NOMO-1 treated with DMSO at 0.1 percent for 48 hours (cell line): ENCODE data around the gene SOX8.

Source experiments
- DNase-seq: peaks from one replicate; lab custom pipeline; 2025; ENCODE audit not compliant: unreplicated experiment; lab: John Stamatoyannopoulos, UW

Gene SOX8

DNA sequence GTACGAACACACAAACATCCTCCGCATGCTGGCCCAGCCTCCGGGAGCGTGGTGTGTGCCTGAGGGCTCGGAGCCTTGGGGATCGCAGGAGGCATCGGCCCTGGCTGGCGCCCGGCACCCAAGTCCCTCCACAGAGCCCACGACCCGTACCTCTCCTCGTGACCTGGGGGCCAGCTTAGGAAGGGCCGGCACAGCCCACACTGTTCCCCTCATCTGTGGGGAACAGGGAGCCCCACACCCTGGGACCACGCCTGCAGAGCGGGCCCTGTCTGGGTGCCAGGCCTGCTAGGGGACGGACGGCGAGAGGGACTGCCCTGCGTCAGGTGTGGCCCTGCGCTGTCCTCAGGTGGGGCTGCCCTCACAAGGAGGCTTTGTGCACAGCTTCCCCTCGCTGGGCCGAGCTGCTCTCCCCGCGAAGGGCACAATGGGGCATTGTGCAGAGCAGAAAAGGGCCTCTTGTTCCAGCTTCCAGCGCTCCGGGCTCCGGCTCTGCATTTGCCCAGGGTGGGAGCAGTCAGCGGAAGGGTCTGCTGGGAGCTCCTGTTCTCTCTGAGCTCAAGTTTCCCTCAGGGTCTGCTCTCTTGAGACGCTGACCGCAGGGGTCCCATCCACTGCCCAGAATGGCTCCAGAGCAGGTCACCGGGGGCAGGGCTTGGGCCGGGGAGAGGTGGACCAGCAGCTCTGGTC is 9.1 kb upstream of the SOX8 start:
- no peak for DNase-seq

DNA sequence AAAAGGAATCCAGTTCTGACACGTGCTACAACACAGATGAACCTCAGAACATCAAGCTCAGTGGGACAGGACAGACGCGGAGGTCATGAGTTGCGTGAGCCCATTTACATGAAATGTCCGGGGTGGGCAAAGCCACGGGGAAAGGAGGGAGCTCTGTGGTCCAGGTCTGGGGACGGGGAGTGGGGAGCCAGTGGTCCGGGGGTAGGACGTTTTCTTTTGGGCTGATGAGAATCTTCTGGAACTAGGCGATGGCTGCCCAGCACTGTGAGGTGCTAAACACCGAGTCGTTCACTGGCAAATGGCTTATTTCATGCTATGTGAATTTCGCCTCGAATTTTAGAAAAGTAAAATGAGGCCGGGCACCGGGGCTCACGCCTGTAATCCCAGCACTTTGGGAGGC is 8.2 kb upstream of the SOX8 start:
- DNase-seq: no peak

DNA sequence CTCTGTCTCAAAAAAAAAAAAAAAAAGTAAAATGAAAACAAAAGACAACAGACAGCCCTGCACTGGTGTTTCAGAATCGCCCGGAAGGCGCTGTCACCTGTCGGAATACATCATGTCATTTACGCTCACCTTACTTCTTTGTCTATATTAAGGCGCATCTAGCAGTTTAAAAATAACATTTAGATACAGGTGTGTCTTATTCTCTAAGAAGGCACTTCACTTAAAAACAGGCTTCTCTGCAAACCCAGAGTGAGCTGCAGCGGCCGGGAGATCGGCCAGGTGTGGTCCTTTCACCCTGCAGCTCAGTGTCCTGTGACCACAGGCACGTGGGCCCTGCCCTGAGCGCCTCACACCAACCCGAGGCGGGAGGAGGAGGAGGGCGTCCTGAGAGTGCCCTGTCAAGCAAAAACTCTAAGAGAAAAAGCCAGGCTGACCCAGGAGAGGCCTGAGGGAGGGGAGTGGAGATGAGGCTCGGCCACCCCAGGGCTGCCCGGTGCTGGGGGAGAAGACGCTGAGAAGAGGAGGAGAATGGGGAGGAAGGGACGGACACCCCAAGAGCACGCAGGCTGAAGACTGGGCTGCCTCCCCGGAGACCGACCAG is 7.5 kb upstream of the SOX8 start:
- DNase-seq: no peak

DNA sequence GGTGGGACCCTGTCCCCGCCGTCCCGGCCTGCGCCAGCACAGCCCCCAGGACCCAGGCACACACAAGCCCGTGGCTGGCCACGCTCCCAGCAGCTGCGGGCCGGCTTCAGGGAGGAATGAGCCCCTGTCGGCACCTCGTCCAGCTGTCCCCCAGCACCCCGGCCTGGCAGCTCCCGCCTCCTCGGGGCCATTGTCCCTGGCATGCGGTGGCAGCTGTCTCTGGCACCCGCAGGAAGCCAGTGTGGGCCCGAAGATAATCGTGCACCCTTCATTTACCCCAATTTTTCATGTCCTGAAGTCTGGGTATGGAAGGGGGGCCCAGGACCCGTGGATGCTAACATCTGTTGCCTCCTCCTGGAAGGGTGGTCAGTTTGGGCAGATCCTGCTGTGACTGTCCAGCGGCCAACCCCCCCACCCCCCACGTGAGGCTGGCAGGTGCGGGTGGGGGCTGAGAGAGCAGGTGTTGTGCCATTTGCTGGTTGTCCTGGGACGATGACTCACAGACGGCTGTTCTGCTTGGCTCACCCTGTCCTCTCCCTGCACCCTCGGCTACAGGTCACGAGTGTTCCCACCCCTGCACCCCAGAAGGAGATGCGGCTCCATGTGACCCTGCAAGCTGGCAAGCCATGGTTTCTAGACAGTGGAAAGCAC is 6.8 kb upstream of the SOX8 start:
- no peak for DNase-seq

DNA sequence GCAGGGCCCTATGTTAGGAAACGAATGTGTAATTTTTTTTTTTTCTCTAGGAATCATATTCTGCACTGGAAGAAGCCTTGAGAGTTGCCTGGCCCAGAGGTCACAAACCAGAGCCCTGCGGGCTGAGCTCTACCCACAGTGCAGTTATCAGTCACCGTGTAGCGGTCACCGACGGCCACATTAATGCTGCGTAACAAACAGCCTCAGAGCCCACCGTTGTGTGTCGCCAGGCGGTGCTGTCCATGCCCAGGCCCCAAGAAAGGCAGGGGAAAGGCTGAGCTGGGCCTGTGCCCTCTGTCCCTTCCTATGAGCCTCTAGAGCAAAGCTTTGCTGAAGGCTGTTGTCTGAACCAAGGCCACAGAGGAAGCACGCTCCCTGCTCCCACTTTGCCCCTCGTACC is 6.3 kb upstream of the SOX8 start:
- no peak for DNase-seq

DNA sequence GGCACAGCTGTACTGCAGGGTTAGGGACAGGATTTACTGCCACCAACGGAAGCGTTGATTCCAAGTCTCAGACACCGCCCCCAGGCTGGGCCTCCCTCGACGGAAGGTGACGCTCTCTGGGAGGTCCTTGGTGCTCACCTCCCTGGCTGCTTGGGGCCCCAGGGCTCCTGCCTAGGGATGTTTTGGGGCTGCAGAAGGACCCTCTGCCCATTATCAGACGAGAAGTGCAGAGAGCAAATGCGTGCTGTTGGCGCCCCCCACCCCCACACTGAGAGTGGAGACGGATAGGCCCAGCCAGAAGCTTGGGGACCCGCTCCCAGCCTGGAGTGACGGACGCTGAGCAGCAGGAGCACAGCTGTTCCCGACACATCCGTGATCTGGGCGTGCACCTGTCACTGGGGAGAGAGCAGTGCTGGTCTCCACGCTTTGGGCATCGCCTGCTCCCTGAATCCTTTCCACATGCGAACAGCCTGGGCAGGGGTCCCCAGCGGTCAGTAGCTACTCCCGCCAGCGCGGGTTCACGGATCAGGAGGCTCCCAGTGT is 5.1 kb upstream of the SOX8 start:
- DNase-seq: no peak

DNA sequence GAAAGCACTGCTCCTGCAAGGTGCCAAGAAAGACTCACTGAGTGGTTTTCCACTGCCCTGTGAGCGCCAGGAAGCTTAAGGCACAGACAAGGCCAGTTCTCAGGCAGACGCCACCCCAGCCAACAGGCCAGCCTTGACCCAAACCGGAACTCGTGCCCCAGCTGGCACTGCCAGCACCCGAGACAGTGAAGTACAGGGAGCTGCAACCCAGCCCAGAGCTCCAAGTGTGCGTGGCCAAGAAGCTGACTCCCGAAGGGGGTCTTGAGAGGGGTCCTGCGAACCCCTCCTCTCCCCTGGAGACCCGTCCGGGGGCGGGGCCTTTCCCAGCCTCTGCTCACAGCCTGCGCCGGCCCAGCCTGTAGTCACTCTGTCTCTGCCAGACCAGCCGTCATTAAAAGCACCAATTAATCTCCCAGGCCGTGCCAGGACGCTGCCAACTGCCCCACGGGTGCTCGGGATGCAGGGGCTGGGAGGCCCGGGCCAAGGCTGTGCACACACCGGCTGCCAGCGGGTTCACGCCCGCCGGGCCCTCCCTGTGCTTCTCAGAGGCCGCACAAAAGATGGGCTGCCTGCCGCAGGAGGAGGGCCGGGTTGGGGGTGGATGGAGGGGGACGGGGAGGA is 4.4 kb upstream of the SOX8 start:
- DNase-seq: no peak

DNA sequence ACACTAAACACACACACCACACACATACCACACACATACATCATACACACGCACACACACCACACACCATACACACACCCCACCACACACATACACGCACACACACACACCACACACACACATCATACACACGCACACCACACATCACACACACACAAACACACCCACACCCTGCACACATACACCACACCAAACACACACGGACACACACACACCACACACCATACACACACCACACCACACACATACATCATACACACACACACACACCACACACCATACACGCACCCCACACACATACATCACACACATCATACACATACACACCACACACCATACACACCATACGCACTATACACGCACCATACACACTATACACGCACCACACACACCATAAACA is 3.7 kb upstream of the SOX8 start:
- no peak for DNase-seq

DNA sequence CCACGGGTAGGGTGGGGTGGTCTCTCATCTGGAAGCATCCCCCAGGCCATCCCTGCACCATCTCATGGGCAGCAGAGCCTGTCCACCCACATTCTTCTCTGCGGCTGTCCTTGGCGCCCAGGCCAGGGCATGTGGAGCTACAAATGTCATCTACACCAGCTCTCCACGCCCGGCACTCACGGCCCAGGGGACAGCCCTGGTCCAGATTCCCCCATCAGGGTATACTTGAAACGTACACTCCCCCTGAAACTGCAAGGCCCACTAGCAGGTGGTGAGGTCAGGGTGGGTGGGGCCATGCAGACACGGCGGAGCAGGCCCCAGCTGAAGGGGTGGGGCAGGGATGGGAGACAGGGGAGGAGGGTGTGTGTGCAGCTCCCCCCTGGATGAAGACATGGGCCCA is 3.2 kb upstream of the SOX8 start:
- DNase-seq: no peak

DNA sequence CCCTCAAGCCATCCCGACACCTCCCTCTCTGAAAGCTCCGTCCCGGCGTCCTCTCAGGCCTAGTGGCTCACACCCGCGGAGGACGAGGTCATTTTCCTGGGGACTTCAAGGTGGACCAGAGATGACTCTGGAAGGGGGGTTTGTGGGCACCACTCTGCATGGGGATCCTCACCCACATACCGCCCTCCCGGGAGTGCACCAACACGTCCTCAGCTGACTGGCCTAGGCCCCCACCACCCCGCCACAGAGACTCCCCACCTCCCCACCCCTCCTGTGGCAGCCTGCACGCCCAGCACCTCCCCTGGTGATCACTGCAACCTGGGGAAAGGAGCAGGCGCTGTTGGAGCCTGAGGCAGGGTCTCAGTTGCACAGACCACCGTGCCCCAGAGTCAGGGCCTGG is 2.4 kb upstream of the SOX8 start:
- no peak for DNase-seq

DNA sequence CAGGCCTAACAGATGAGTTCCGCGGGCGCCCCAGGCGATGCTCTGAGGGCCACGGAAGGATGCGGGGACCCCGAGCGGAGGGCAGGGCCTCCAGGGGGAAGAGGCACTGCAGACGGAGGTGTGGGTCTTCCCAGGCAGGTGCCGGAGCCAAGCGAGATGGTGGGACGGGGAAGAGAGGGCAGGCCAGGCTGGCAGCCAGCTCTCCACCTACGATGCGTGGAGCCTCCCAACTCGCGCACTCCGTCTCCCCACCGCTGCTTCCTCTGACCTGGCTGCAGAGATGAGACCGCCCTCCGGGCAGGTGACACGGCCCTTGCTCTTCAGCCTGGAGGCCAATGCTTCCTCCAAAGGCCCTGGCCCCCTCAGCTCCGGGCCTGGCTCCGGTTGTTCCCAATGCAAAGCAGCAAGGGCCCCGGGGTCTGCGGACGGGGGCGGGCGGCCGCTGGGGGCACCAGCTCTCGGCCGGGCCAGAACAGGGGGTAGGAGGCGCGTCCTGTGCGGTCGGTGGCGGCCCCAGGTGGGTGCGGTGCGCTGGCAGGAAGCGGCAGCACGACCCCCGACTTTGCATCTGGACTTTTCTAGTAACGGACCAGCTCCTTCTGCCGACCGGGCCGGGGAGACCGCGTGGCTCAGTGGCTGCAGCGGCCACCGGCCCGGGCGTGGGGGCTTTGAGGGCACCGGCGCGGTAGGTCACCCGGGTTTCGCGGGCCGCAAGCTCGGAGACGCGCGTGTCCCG is 1.5 kb upstream of the SOX8 start:
- no peak for DNase-seq

DNA sequence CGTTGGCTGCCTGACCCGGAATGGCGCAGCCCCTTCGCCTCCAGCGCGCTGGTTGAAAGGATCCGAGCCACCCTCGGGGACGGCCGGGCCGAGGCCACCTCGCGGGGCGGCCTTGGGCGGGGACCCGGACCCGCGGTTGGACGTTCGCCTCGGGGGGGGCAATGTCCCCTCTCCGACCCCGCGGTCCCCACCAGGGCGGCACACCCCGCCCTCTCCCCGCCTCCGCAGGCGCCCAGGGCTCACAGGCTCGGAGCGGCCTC is 1.0 kb upstream of the SOX8 start:
- no peak for DNase-seq

DNA sequence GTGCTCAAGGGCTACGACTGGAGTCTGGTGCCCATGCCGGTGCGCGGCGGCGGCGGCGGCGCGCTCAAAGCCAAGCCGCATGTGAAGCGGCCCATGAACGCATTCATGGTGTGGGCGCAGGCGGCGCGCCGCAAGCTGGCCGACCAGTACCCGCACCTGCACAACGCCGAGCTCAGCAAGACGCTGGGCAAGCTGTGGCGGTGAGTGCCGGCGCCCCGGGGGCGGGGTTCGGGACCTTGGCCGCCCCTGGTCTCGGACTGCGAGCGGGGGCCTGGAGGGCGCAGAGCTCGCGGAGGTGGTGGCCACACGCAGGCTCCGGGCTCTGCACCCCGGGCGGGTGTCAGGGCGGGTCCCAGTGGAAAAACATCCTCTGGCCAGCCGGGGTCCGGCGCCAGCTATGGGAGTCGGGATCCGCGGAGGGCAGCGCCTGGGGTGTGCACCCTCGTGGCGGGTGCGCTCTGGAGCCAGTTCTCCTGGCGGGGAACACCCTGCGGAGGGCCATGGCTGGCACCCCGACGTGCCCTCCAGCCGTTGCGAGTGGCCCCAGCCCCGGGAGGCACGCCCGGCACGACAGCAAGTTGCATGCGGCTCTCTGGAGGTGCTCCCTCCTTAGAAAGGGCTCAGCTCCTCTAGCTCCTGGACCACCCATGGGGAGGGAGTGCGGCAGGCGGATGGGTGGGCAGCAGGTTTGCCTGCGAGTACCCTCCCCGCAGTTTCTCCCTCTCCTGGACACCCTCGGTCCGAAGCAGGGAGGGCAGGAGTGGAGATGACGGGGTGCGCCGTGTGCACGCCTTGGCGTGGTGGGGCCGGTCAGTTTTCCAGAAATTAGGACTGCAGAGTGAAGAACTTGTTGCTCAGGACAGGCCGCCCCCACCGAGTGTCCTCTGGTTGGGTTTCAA is 824 bp downstream of the SOX8 start:
- DNase-seq: no peak

DNA sequence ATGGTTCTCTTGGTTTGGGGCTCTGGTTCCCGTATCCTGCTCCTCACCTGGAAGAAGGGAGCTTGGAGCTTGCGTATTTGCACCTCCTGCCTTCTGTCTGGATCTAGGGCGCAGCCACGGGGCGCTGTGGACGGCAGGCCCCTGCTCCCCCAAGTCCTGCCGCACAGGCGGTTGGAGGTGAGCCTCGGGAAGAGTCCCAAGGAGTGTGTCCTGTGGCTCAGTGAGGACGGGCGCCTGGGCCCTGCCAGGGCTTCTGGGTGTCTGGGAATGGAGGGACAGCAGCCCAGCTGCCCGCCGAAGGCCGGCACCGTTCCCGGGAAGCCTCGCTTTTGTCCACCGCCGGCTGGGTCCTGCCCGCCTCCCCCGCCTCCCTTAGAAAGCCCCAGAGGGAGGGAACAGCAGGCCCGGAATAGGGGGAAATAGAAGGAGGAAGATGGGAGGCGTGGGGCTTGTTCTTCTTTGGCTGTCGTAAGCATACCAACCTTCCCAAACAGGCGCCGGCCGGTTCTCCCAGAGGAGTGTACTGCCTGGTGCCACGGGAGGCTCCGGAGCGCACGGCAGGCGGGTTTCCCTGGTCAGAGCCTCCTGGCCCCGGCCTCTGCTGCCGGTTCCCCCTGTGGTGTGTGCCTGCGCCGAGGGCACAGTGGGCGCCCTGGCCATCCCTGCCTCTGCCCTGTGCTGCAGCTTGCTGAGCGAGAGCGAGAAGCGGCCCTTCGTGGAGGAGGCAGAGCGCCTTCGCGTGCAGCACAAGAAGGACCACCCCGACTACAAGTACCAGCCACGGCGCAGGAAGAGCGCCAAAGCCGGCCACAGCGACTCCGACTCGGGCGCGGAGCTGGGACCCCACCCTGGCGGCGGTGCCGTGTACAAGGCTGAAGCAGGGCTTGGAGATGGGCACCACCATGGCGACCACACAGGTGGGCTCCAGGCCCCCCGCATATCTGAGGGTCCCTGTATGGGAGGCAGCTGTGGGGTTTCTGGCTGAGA is 1.8 kb downstream of the SOX8 start:
- no peak for DNase-seq

DNA sequence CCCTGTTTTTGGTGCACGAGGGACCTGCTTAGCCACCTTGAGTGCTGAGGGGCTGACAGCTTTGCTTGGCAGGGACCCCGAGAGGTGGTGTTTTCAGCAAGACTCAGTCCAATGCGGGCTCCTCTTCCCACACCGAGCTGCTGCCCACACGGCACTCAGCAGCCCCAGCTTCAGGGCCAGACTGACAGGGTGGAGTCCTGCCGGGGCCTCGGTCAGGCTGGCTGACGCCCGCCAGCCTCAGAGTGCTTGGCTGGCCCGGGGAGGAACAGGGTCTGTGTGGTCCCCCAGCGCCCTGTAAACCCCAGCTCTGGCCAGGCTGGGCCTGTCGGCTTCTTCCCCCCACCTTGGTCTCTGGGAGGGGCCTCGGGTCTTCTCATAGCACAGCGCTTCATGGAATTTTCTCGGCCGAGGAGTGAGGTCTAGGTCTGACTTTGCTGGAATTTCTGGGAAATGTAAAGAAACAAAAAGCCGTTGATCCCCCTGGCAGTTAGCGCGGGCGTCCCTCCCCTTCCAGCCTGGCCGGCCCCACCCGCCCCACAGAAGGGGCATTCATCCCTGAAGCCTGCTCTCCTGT is 2.6 kb downstream of the SOX8 start:
- DNase-seq: no peak

DNA sequence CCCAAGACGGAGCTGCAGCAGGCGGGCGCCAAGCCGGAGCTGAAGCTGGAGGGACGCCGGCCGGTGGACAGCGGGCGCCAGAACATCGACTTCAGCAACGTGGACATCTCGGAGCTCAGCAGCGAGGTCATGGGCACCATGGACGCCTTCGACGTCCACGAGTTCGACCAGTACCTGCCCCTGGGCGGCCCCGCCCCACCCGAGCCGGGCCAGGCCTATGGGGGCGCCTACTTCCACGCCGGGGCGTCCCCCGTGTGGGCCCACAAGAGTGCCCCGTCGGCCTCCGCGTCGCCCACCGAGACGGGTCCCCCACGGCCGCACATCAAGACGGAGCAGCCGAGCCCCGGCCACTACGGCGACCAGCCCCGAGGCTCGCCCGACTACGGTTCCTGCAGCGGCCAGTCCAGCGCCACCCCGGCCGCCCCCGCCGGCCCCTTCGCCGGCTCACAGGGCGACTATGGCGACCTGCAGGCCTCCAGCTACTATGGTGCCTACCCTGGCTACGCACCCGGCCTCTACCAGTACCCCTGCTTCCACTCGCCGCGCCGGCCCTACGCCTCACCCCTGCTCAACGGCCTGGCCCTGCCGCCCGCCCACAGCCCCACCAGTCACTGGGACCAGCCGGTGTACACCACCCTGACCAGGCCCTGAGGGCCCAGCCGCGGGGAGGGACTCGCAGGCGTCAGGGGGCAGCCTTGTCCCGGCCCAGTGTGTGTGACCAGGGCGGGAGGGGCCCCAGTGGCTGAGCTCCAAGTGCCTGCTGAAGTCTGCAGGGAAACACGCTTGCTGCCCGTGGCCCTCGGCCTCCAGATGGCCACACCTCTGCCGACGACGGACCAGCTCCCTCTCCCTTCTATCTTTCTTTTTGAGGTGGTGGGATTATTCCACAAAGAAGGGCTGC is 3.4 kb downstream of the SOX8 start:
- no peak for DNase-seq

DNA sequence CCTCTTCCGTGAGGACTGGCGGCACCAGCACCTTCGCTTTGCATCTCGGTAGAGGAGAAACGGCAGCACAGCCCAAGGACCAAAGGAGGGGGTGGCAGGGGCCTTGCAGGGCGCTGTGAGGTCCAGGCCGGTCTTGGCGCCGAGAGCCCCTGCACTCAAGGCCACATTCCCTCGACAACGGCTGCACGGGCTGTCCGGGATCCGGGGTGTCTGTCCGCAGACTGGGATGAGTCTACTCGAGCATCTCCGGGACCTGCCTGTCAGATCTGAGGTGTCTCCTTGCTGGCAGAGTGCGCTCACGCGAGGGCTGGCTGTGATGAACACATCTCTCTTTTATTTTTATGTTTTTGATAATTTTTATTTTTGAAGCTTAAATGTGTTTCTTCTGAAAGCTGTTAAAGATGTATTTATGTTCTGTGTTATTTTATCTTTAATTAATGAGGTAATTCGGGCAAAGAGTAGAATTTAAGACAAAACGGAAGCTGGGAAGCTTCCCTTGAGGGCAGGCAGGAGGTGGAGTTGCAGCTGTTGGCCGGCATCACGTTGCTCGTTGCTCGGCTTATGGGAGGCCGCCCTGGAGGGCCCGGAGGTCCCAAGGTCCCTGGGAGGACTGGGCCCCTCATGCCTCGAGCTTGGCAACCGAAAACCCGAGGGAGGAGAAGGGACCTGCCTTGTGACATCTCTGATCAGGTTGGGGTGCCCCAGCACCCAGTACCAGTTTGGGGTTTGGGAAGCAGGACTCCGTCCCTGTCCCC is 4.3 kb downstream of the SOX8 start:
- no peak for DNase-seq
